ENCODE data around the gene PLXNA4.

DNA sequence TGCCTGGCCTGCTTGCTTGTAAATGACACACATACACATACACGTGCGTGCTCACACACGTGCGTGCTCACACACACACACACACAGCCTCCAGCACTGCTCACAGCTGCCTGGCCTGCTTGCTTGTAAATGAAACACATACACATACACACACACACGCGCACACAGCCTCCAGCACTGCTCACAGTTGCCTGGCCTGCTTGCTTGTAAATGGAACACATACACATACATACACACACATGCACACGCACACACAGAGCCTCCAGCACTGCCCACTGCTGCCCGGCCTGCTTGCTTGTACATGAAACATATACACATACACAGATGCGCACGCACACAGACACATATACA is 397.2 kb downstream of the PLXNA4 start:
- TF ChIP-seq, protein P1, sequence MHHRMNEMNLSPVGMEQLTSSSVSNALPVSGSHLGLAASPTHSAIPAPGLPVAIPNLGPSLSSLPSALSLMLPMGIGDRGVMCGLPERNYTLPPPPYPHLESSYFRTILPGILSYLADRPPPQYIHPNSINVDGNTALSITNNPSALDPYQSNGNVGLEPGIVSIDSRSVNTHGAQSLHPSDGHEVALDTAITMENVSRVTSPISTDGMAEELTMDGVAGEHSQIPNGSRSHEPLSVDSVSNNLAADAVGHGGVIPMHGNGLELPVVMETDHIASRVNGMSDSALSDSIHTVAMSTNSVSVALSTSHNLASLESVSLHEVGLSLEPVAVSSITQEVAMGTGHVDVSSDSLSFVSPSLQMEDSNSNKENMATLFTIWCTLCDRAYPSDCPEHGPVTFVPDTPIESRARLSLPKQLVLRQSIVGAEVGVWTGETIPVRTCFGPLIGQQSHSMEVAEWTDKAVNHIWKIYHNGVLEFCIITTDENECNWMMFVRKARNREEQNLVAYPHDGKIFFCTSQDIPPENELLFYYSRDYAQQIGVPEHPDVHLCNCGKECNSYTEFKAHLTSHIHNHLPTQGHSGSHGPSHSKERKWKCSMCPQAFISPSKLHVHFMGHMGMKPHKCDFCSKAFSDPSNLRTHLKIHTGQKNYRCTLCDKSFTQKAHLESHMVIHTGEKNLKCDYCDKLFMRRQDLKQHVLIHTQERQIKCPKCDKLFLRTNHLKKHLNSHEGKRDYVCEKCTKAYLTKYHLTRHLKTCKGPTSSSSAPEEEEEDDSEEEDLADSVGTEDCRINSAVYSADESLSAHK (tag by site-specific recombination; IDR thresholded peaks at IDR 0.05) = no peak
- no peak for TF ChIP-seq YY1 (tag by site-specific recombination; IDR thresholded peaks at IDR 0.05)
- TF ChIP-seq, protein P2, sequence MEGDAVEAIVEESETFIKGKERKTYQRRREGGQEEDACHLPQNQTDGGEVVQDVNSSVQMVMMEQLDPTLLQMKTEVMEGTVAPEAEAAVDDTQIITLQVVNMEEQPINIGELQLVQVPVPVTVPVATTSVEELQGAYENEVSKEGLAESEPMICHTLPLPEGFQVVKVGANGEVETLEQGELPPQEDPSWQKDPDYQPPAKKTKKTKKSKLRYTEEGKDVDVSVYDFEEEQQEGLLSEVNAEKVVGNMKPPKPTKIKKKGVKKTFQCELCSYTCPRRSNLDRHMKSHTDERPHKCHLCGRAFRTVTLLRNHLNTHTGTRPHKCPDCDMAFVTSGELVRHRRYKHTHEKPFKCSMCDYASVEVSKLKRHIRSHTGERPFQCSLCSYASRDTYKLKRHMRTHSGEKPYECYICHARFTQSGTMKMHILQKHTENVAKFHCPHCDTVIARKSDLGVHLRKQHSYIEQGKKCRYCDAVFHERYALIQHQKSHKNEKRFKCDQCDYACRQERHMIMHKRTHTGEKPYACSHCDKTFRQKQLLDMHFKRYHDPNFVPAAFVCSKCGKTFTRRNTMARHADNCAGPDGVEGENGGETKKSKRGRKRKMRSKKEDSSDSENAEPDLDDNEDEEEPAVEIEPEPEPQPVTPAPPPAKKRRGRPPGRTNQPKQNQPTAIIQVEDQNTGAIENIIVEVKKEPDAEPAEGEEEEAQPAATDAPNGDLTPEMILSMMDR (tag by site-specific recombination; IDR thresholded peaks at IDR 0.05) = no peak
- TF ChIP-seq, protein P3, sequence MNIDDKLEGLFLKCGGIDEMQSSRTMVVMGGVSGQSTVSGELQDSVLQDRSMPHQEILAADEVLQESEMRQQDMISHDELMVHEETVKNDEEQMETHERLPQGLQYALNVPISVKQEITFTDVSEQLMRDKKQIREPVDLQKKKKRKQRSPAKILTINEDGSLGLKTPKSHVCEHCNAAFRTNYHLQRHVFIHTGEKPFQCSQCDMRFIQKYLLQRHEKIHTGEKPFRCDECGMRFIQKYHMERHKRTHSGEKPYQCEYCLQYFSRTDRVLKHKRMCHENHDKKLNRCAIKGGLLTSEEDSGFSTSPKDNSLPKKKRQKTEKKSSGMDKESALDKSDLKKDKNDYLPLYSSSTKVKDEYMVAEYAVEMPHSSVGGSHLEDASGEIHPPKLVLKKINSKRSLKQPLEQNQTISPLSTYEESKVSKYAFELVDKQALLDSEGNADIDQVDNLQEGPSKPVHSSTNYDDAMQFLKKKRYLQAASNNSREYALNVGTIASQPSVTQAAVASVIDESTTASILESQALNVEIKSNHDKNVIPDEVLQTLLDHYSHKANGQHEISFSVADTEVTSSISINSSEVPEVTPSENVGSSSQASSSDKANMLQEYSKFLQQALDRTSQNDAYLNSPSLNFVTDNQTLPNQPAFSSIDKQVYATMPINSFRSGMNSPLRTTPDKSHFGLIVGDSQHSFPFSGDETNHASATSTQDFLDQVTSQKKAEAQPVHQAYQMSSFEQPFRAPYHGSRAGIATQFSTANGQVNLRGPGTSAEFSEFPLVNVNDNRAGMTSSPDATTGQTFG (tag by site-specific recombination; IDR thresholded peaks at IDR 0.05; ENCODE audit: borderline replicate concordance) = no peak
- TF ChIP-seq ZBTB1 (tag by site-specific recombination; IDR thresholded peaks at IDR 0.05) = no peak
- no peak for TF ChIP-seq ZNF155 (tag by site-specific recombination; IDR thresholded peaks at IDR 0.05)

Data from HEK293 (cell line).